ENCODE measurements around the gene GOLGA6A.
"Not testable (repeated sequence)": the region's sequence is repeated elsewhere in the genome, so short reads cannot be mapped to it uniquely, and the experiment has no call there.

GOLGA6A gene

GRCh38 chr15:74122403-74123130 is 40.2 kb upstream of the GOLGA6A start:
- Mint-ChIP-seq H3K27ac (no peak overlapping the region), H3K4me1 (ENCODE audit: low read depth) (no peaks in the 10 kb centered on the region), H3K4me3 (no peak overlapping the region), H3K9me3 (peaks cover 3% of the 10 kb centered on the region), H3K36me3 (ENCODE audit: low read depth) (no peaks in the 10 kb centered on the region), H3K27me3 (peaks cover 67% of the 10 kb centered on the region)
- no peak for DNase-seq

- H3K4me3 Mint-ChIP-seq = no peak overlapping the region
- no peaks in the 10 kb centered on the region for H3K36me3 Mint-ChIP-seq (ENCODE audit: low read depth)
- no peaks in the 10 kb centered on the region for H3K4me1 Mint-ChIP-seq (ENCODE audit: low read depth)
- H3K27ac Mint-ChIP-seq = no peak overlapping the region
- peaks cover 3% of the 10 kb centered on the region for H3K9me3 Mint-ChIP-seq
- no peak for DNase-seq
- H3K27me3 Mint-ChIP-seq = peaks cover 61% of the 10 kb centered on the region
Observed at GRCh38 chr15:74121858-74122257, 39.5 kb upstream of the GOLGA6A start.

GRCh38 chr15:74121039-74121438 is 38.7 kb upstream of the GOLGA6A start:
- Mint-ChIP-seq H3K4me1 (ENCODE audit: low read depth) (no peaks in the 10 kb centered on the region), H3K36me3 (ENCODE audit: low read depth) (no peaks in the 10 kb centered on the region), H3K9me3 (peaks cover 3% of the 10 kb centered on the region), H3K27me3 (peaks cover 55% of the 10 kb centered on the region), H3K4me3 (no peak overlapping the region), H3K27ac (no peak overlapping the region)
- DNase-seq = no peak

GRCh38 chr15:74120426-74120825 is 38.1 kb upstream of the GOLGA6A start:
- Mint-ChIP-seq H3K27me3 (peaks cover 49% of the 10 kb centered on the region), H3K4me1 (ENCODE audit: low read depth) (no peaks in the 10 kb centered on the region), H3K27ac (no peak overlapping the region), H3K4me3 (no peak overlapping the region), H3K36me3 (ENCODE audit: low read depth) (no peaks in the 10 kb centered on the region), H3K9me3 (peaks cover 3% of the 10 kb centered on the region)
- no peak for DNase-seq

- no peak for DNase-seq
- Mint-ChIP-seq H3K4me1 (ENCODE audit: low read depth) (no peaks in the 10 kb centered on the region), H3K4me3 (no peak overlapping the region), H3K9me3 (no peaks in the 10 kb centered on the region), H3K27ac (no peak overlapping the region), H3K27me3 (peaks cover 4% of the 10 kb centered on the region), H3K36me3 (ENCODE audit: low read depth) (no peaks in the 10 kb centered on the region)
Observed at GRCh38 chr15:74109713-74110112, 27.4 kb upstream of the GOLGA6A start.

GRCh38 chr15:74108611-74109010 is 26.3 kb upstream of the GOLGA6A start:
- not testable (repeated sequence) for H3K27ac Mint-ChIP-seq; H3K4me3 Mint-ChIP-seq; H3K27me3 Mint-ChIP-seq; H3K4me1 Mint-ChIP-seq (ENCODE audit: low read depth); H3K9me3 Mint-ChIP-seq; H3K36me3 Mint-ChIP-seq (ENCODE audit: low read depth); DNase-seq

- no peak overlapping the region for H3K27ac Mint-ChIP-seq
- H3K9me3 Mint-ChIP-seq = no peaks in the 10 kb centered on the region
- H3K4me3 Mint-ChIP-seq = no peak overlapping the region
- DNase-seq = no peak
- no peaks in the 10 kb centered on the region for H3K4me1 Mint-ChIP-seq (ENCODE audit: low read depth)
- no peaks in the 10 kb centered on the region for H3K36me3 Mint-ChIP-seq (ENCODE audit: low read depth)
- peaks cover 4% of the 10 kb centered on the region for H3K27me3 Mint-ChIP-seq
Observed at GRCh38 chr15:74108111-74108510, 25.8 kb upstream of the GOLGA6A start.

GRCh38 chr15:74099963-74100733 is 17.8 kb upstream of the GOLGA6A start:
- not testable (repeated sequence) for H3K27me3 Mint-ChIP-seq; H3K9me3 Mint-ChIP-seq; H3K4me1 Mint-ChIP-seq (ENCODE audit: low read depth); H3K36me3 Mint-ChIP-seq (ENCODE audit: low read depth)
- H3K4me3 Mint-ChIP-seq = peak overlapping the region; percentile 82
- peak; percentile 92 for DNase-seq
- H3K27ac Mint-ChIP-seq = peak overlapping the region; percentile 94

GRCh38 chr15:74096753-74097474 is 14.6 kb upstream of the GOLGA6A start:
- not testable (repeated sequence) for H3K27ac Mint-ChIP-seq; H3K27me3 Mint-ChIP-seq; H3K4me1 Mint-ChIP-seq (ENCODE audit: low read depth); H3K4me3 Mint-ChIP-seq; H3K9me3 Mint-ChIP-seq; H3K36me3 Mint-ChIP-seq (ENCODE audit: low read depth); DNase-seq

- not testable (repeated sequence) for H3K36me3 Mint-ChIP-seq (ENCODE audit: low read depth); H3K27me3 Mint-ChIP-seq; H3K4me3 Mint-ChIP-seq; DNase-seq; H3K4me1 Mint-ChIP-seq (ENCODE audit: low read depth); H3K27ac Mint-ChIP-seq; H3K9me3 Mint-ChIP-seq
Observed at GRCh38 chr15:74095610-74096009, 13.3 kb upstream of the GOLGA6A start.

- DNase-seq; H3K4me1 Mint-ChIP-seq (ENCODE audit: low read depth); H3K27me3 Mint-ChIP-seq; H3K27ac Mint-ChIP-seq; H3K9me3 Mint-ChIP-seq; H3K36me3 Mint-ChIP-seq (ENCODE audit: low read depth); H3K4me3 Mint-ChIP-seq: not testable (repeated sequence)
Observed at GRCh38 chr15:74094567-74094966, 12.2 kb upstream of the GOLGA6A start.

GRCh38 chr15:74075781-74076180 is 6.6 kb downstream of the GOLGA6A start:
- not testable (repeated sequence) for H3K27me3 Mint-ChIP-seq; H3K27ac Mint-ChIP-seq; DNase-seq; H3K4me3 Mint-ChIP-seq; H3K36me3 Mint-ChIP-seq (ENCODE audit: low read depth); H3K9me3 Mint-ChIP-seq; H3K4me1 Mint-ChIP-seq (ENCODE audit: low read depth)

- not testable (repeated sequence) for H3K27ac Mint-ChIP-seq; H3K36me3 Mint-ChIP-seq (ENCODE audit: low read depth); H3K27me3 Mint-ChIP-seq; H3K4me1 Mint-ChIP-seq (ENCODE audit: low read depth); H3K4me3 Mint-ChIP-seq; H3K9me3 Mint-ChIP-seq
- peak; percentile 42 for DNase-seq
Observed at GRCh38 chr15:74072614-74073337, 9.6 kb downstream of the GOLGA6A start.

- H3K27me3 Mint-ChIP-seq = not testable (repeated sequence)
Observed at GRCh38 chr15:74072132-74072531, 10.2 kb downstream of the GOLGA6A start.

More at GRCh38 chr15:74072132-74072531, 10.2 kb downstream of the GOLGA6A start:
- H3K4me1 Mint-ChIP-seq (ENCODE audit: low read depth); H3K9me3 Mint-ChIP-seq; H3K27ac Mint-ChIP-seq; H3K36me3 Mint-ChIP-seq (ENCODE audit: low read depth); DNase-seq; H3K4me3 Mint-ChIP-seq: not testable (repeated sequence)
